ENCODE data around the gene PRKAG3. TPM values are rescaled to one million over a fixed set of nuclear protein-coding genes. Genes with fewer than 3 reads are reported as not detected.

The PRKAG3 gene
- total and polyA plus RNA-seq, 2 experiments from 2014 or later = 0.17 TPM; not detected in 1

DNA sequence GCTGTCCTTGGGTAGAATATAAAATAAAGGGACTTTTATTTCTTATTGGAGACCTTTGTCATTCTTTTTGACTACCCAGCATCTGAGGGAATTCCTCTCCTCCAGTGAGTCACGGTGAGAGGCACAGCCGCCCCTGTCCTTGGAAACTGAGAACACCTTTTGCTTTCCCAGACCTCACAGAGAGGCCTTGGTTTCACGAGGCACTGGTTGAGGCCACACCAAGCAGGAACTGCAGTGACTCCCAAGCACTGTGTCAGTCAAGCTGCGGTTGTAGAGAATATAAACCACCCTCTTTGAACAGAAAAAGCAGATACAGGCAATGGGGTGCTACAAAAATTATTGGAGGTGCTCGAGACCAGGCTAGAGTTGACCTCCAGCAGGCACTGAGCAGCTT, 16.4 kb downstream of the PRKAG3 start:
- Histone ChIP-seq H3K27ac (no peak overlapping the region), H3K36me3 (peaks cover 37% of the 10 kb centered on the region), H3K4me1 (ENCODE audit: low read depth) (peaks cover 4% of the 10 kb centered on the region), H3K9me3 (ENCODE audit: low read depth) (no peaks in the 10 kb centered on the region), H3K27me3 (no peaks in the 10 kb centered on the region), H3K4me3 (no peak overlapping the region)
- no peak for DNase-seq (ENCODE audit: low read depth in 1 of 2, low spot score in 1 of 2)
- TF ChIP-seq, protein P1, sequence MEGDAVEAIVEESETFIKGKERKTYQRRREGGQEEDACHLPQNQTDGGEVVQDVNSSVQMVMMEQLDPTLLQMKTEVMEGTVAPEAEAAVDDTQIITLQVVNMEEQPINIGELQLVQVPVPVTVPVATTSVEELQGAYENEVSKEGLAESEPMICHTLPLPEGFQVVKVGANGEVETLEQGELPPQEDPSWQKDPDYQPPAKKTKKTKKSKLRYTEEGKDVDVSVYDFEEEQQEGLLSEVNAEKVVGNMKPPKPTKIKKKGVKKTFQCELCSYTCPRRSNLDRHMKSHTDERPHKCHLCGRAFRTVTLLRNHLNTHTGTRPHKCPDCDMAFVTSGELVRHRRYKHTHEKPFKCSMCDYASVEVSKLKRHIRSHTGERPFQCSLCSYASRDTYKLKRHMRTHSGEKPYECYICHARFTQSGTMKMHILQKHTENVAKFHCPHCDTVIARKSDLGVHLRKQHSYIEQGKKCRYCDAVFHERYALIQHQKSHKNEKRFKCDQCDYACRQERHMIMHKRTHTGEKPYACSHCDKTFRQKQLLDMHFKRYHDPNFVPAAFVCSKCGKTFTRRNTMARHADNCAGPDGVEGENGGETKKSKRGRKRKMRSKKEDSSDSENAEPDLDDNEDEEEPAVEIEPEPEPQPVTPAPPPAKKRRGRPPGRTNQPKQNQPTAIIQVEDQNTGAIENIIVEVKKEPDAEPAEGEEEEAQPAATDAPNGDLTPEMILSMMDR (IDR thresholded peaks at IDR 0.05; ENCODE audit: low read depth, low read length) = no peak

DNA sequence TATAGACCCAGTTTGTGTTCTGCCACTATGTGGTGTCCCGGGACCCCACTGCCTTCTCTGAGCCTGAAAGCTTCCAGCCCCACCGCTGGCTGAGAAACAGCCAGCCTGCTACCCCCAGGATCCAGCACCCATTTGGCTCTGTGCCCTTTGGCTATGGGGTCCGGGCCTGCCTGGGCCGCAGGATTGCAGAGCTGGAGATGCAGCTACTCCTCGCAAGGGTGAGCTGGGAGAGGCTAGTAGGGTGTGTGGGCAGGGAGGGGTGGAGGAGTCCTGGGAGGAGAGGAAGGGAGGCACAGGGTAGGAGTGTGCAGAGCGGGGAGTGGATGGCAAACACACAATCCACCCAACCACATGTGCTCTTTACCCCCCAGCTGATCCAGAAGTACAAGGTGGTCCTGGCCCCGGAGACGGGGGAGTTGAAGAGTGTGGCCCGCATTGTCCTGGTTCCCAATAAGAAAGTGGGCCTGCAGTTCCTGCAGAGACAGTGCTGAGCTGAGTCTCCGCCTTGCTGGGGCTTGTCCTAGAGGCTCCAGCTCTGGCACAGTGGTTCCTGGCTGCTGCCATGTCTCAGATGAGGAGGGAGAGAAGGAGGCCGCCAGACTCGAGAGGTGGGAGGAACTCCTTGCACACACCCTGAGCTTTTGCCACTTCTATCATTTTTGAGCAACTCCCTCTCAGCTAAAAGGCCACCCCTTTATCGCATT, 16.9 kb downstream of the PRKAG3 start:
- Histone ChIP-seq H3K36me3 (peaks cover 37% of the 10 kb centered on the region), H3K9me3 (ENCODE audit: low read depth) (no peaks in the 10 kb centered on the region), H3K27ac (no peak overlapping the region), H3K4me3 (no peak overlapping the region), H3K27me3 (no peaks in the 10 kb centered on the region), H3K4me1 (ENCODE audit: low read depth) (peaks cover 4% of the 10 kb centered on the region)
- TF ChIP-seq, protein P1 (IDR thresholded peaks at IDR 0.05; ENCODE audit: low read depth, low read length) = no peak
- no peak for DNase-seq (ENCODE audit: low read depth in 1 of 2, low spot score in 1 of 2)

DNA sequence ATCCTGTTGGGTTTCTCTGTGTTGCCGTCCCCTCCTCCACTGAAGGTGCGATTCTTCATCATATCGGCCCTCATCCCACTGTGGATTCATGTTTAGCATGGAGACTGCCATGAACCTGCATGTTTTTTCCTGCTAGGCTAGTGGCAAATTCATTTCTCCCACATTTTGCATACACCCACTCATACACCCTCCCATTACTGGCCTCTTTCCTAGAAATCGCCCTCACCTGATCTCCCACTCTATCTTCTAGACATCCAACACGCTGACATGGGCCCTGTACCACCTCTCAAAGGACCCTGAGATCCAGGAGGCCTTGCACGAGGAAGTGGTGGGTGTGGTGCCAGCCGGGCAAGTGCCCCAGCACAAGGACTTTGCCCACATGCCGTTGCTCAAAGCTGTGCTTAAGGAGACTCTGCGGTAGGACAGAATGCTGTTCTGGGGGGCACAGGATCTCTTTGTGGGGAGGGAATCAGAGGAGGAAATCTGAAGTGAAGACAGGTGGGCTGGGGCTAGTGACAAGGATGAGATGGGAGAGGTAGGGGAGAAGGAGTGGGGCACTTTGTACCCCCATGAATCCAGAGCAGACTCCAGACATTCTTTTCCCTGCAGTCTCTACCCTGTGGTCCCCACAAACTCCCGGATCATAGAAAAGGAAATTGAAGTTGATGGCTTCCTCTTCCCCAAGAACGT, 17.7 kb downstream of the PRKAG3 start:
- no peaks in the 10 kb centered on the region for H3K27me3 ChIP-seq
- no peak for DNase-seq (ENCODE audit: low read depth in 1 of 2, low spot score in 1 of 2)
- no peak overlapping the region for H3K27ac ChIP-seq
- TF ChIP-seq, protein P1 (IDR thresholded peaks at IDR 0.05; ENCODE audit: low read depth, low read length) = no peak
- H3K4me3 ChIP-seq = no peak overlapping the region
- peaks cover 4% of the 10 kb centered on the region for H3K4me1 ChIP-seq (ENCODE audit: low read depth)
- peaks cover 37% of the 10 kb centered on the region for H3K36me3 ChIP-seq
- no peaks in the 10 kb centered on the region for H3K9me3 ChIP-seq (ENCODE audit: low read depth)

DNA sequence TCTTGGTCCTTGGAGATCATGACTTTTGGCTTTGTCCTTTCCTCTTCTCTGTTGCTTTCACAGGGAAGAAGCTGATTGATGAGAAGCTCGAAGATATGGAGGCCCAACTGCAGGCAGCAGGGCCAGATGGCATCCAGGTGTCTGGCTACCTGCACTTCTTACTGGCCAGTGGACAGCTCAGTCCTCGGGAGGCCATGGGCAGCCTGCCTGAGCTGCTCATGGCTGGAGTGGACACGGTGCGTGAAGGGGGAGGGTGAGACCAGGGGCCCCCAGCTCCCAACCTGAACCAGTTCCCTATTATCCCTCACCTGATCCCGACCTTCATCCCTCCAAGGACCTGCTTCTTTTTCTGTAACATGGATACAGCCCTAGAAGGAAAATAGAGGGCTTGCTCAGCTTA, 18.7 kb downstream of the PRKAG3 start:
- no peak overlapping the region for H3K4me3 ChIP-seq
- peaks cover 4% of the 10 kb centered on the region for H3K4me1 ChIP-seq (ENCODE audit: low read depth)
- peaks cover 31% of the 10 kb centered on the region for H3K36me3 ChIP-seq
- TF ChIP-seq, protein P1 (IDR thresholded peaks at IDR 0.05; ENCODE audit: low read depth, low read length) = no peak
- H3K27ac ChIP-seq = no peak overlapping the region
- H3K9me3 ChIP-seq (ENCODE audit: low read depth) = no peaks in the 10 kb centered on the region
- DNase-seq (ENCODE audit: low read depth in 1 of 2, low spot score in 1 of 2) = no peak
- no peaks in the 10 kb centered on the region for H3K27me3 ChIP-seq

DNA sequence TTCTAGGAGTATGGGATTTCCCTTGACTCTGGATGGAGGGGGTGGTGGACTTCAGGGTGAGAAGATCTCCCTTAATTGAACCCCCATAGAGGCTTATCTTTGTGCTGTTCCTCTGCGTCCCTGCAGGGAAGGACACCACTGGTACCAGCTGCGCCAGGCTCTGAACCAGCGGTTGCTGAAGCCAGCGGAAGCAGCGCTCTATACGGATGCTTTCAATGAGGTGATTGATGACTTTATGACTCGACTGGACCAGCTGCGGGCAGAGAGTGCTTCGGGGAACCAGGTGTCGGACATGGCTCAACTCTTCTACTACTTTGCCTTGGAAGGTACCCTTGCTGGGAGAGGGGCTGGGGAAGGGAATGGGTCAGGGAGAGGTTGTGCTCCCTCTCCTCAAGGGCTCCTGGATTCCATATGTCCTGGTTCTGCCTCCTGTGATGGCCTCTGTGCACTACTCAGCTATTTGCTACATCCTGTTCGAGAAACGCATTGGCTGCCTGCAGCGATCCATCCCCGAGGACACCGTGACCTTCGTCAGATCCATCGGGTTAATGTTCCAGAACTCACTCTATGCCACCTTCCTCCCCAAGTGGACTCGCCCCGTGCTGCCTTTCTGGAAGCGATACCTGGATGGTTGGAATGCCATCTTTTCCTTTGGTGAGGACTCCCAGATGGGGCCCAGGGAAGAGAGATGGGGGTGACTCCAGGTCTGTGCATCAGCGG, 19.3 kb downstream of the PRKAG3 start:
- no peak for DNase-seq (ENCODE audit: low read depth in 1 of 2, low spot score in 1 of 2)
- Histone ChIP-seq H3K4me3 (no peak overlapping the region), H3K9me3 (ENCODE audit: low read depth) (no peaks in the 10 kb centered on the region), H3K4me1 (ENCODE audit: low read depth) (peaks cover 4% of the 10 kb centered on the region), H3K36me3 (peaks cover 31% of the 10 kb centered on the region), H3K27ac (no peak overlapping the region), H3K27me3 (no peaks in the 10 kb centered on the region)
- TF ChIP-seq, protein P1 (IDR thresholded peaks at IDR 0.05; ENCODE audit: low read depth, low read length) = no peak
